RWPE1 (cell line): ENCODE results near the gene SDHC.

Experiments
- CTCF ChIA-PET: fragments of 350-600 bp; sonication (Branson Sonifier 250); formaldehyde crosslinking; extraction: SDS; loops from one replicate; lab custom pipeline; 2021; lab: Yijun Ruan, JAX
- POLR2A ChIA-PET: fragments of 400-600 bp; formaldehyde crosslinking; extraction: SDS; loops from one replicate; lab custom pipeline; 2020; ENCODE audit warnings: antibody characterized with exemption; ENCODE audit not compliant: low non-redundant PET; lab: Yijun Ruan, JAX
- DNase-seq: peaks from one replicate; pipeline ENCODE4 v3.0.0; 2012; ENCODE audit warnings: low spot score
- H3K27ac ChIP-seq: fragments of 450-650 bp; 2 replicates; pipeline ENCODE4 v1.5.1; 2017
- TF ChIP-seq, protein P1 (sequence below): fragments of 450-650 bp; conservative IDR thresholded peaks from 2 replicates; pipeline ENCODE4 v1.5.1; 2017; ENCODE audit warnings: low read depth, mild to moderate bottlenecking

Gene SDHC

GRCh38 chr1:161297415-161297814 lies 16.8 kb upstream of the SDHC start:
- ChIA-PET POLR2A (no interaction called here), CTCF (no interaction called here)
- DNase-seq: no peak
- H3K27ac ChIP-seq: no peak overlapping the region
- TF ChIP-seq, protein P1, sequence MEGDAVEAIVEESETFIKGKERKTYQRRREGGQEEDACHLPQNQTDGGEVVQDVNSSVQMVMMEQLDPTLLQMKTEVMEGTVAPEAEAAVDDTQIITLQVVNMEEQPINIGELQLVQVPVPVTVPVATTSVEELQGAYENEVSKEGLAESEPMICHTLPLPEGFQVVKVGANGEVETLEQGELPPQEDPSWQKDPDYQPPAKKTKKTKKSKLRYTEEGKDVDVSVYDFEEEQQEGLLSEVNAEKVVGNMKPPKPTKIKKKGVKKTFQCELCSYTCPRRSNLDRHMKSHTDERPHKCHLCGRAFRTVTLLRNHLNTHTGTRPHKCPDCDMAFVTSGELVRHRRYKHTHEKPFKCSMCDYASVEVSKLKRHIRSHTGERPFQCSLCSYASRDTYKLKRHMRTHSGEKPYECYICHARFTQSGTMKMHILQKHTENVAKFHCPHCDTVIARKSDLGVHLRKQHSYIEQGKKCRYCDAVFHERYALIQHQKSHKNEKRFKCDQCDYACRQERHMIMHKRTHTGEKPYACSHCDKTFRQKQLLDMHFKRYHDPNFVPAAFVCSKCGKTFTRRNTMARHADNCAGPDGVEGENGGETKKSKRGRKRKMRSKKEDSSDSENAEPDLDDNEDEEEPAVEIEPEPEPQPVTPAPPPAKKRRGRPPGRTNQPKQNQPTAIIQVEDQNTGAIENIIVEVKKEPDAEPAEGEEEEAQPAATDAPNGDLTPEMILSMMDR: no peak

GRCh38 chr1:161298116-161298515 lies 16.1 kb upstream of the SDHC start:
- TF ChIP-seq, protein P1: no peak
- no peak for DNase-seq
- no peak overlapping the region for H3K27ac ChIP-seq
- POLR2A ChIA-PET: no interaction called here
- CTCF ChIA-PET: interaction anchor here (0.6 to 0.7 kb wide), 2 partner anchors 116 to 444 kb away, joined by 3 to 4 read pairs; no protein-coding TSS in a partner anchor

DNA sequence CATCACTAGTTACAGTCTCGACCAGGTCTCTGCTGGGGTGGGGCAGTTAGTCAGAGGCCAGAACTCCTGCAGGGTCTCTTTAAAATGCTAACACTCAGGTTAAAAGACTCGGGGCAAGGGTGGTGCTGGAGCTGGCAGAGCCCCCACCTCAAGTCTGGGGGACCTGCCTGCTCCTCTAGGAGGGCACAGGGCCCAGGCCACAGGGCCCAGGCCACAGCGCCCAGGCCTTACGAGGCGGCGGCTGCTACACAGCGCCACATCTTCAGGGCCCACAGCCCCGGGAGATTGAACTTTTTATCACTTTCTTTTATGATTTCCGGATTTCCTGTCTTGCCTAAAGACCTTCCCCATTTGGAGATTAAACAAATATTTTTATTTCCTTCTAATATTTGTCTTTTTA lies 14.8 kb upstream of the SDHC start:
- ChIA-PET CTCF (no interaction called here), POLR2A (no interaction called here)
- no peak for DNase-seq
- H3K27ac ChIP-seq: no peak overlapping the region
- TF ChIP-seq, protein P1: no peak

GRCh38 chr1:161300478-161300877 lies 13.7 kb upstream of the SDHC start:
- TF ChIP-seq, protein P1: no peak
- CTCF ChIA-PET: interaction anchor here (0.6 kb wide), 1 partner anchor 80 kb away, joined by 4 read pairs; no protein-coding TSS in a partner anchor
- H3K27ac ChIP-seq: no peak overlapping the region
- no peak for DNase-seq
- POLR2A ChIA-PET: no interaction called here

- POLR2A ChIA-PET: no interaction called here
- CTCF ChIA-PET: no interaction called here
- TF ChIP-seq, protein P1: no peak
- DNase-seq: no peak
- H3K27ac ChIP-seq: peak overlapping the region; percentile 16; the same call in 1 of the 2 replicates
Observed at GRCh38 chr1:161304927-161305866, 9.0 kb upstream of the SDHC start.

DNA sequence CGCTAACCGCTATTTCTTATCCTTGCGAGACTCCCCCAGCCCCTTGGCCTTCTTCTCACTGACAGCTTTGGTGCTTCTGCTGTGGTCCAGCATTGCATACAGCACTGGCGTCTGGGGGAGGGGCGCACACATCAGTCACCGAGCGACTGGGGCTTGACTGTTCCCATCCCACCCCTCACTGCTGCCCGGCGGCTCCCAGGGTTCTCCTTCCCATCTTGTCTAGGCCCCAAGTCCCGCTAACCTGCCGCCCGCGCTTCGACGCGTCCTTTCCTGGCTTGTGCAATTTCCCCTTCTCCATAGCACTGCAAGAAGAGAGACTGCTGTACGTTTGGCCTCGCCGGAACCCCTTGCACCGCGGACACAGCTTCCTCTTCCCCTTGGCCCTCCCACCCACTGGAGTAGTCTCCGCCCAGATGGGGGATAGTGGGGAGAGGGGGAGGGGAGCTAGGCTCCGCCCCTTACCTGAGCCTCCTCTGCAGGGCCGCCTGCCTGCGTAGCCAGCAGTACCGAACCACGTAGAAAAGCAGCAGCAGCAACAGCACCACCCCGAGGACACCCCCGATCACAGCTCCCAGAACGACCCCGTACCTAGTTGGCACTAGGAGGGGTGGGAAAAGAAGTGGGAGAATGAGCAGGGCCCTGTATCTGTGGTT lies 8.2 kb upstream of the SDHC start:
- CTCF ChIA-PET: interaction anchor here (0.5 to 0.6 kb wide), 2 partner anchors 70 to 183 kb away, joined by 3 read pairs; no protein-coding TSS in a partner anchor
- TF ChIP-seq, protein P1: no peak
- peak; percentile 55 for DNase-seq
- peak overlapping the region; percentile 16 for H3K27ac ChIP-seq
- POLR2A ChIA-PET: no interaction called here
